Ovary (tissue), 9 donors: ENCODE results near the gene TTLL11. TPM values are rescaled to one million over a fixed set of nuclear protein-coding genes. Genes with fewer than 3 reads are reported as not detected.

Experiments
- DNase-seq, 5 donors: peaks; one replicate each; pipeline ENCODE4 v3.0.0-alpha.2; 2019 to 2020
- H3K27ac ChIP-seq, 2 donors: fragments of 200-600 bp; one replicate each; pipeline versions ENCODE4 v1.5.1 to v1.8.0; 2019 to 2022
- H3K27me3 ChIP-seq: fragments of 200-600 bp; one replicate; pipeline ENCODE4 v1.8.0; 2022
- H3K36me3 ChIP-seq: fragments of 200-600 bp; sonication (generic); one replicate; pipeline ENCODE4 v1.5.1; 2019
- H3K4me1 ChIP-seq: one replicate; pipeline ENCODE4 v1.8.1; 2013; ENCODE audit warnings: mild to moderate bottlenecking, moderate library complexity; ENCODE audit not compliant: insufficient read depth
- H3K4me3 ChIP-seq: fragments of 200-600 bp; sonication (generic); one replicate; pipeline ENCODE4 v1.5.1; 2017
- H3K9me3 ChIP-seq, 2 donors: fragments of 200-600 bp in 1 of 2; sonication (generic) in 1 of 2; one replicate each; pipeline versions ENCODE4 v1.5.1 to v1.8.1; 2013 to 2019; ENCODE audit warnings: mild to moderate bottlenecking in 1 of 2, moderate library complexity in 1 of 2
- EP300 ChIP-seq: sonication (generic); formaldehyde crosslinking; IDR thresholded peaks from one replicate; pipeline ENCODE4 v1.6.1; 2017; ENCODE audit warnings: antibody characterized with exemption
- POLR2A ChIP-seq: fragments of 450-650 bp; IDR thresholded peaks from one replicate; pipeline ENCODE4 v1.6.1; 2017; ENCODE audit warnings: antibody characterized with exemption, mild to moderate bottlenecking, moderate library complexity
- WGBS, 3 donors: extraction: QIAGEN DNeasy Blood & Tissue Kit in 1 of 3; methylation state at CpG; one replicate each; pipeline versions ENCODE4 v1.1.5 to v1.1.7; 2013 to 2017; 5-methylcytosine and 5-hydroxymethylcytosine counted together
- intact Hi-C, 4 donors: fragments of 100-400 bp; cut with DNase I; formaldehyde crosslinking; loops; one replicate each; pipeline versions ENCODE4 v1.11.0 to v1.15.1; 2022 to 2023
- polyA plus RNA-seq, 2 donors: library from polyadenylated mRNA; stranded (reverse); fragments of 200-250 nt in 1 of 2; fragments of 350-450 nt in 1 of 2; fragmentation: Illumina TruSeq in 1 of 2; extraction: RNeasy Lipid Tissue Mini Kit (QIAGEN cat#74804) in 1 of 2; gene quantifications; one replicate each; pipeline ENCODE4 v1.2.3, GENCODE V29; 2013 to 2014
- total RNA-seq, 7 donors: library from RNA; depleted of rRNA in 2 of 7; stranded (reverse); fragments of >200 nt in 2 of 7; fragmentation: NEBNext Ultra II Directional in 3 of 7; extraction: Animal tissue kit (Norgen Biotek cat#: 25700) in 3 of 7; gene quantifications; one replicate each; pipeline versions ENCODE4 v1.1.0 to v1.2.4, GENCODE V29; 2016 to 2023
- TF ChIP-seq, protein P1 (sequence below), 3 donors: fragments of 450-650 bp in 2 of 3; fragments of 200-600 bp in 1 of 3; IDR thresholded peaks; one replicate each; pipeline versions ENCODE4 v1.5.1 to v1.8.0; 2016 to 2022; ENCODE audit warnings: antibody characterized with exemption in 3 of 3, mild to moderate bottlenecking in 1 of 3
- donor health status: DM: no; HTN: no; CAD: no; lungs with moderate emphysema.
- donor health status: DM: no; HTN: no; CAD: no.
- donor health status: Bipolar disorder and iron deficiency.
- donor health status: DM: yes; HTN: yes; CAD: no.
- donor health status: DM: no; HTN: no; CAD: no.
- donor health status: DM: yes; HTN: yes; CAD: no.

The TTLL11 gene
- total and polyA plus RNA-seq, 9 donors = 6.1 to 13.5 (median 9.2) TPM

DNA sequence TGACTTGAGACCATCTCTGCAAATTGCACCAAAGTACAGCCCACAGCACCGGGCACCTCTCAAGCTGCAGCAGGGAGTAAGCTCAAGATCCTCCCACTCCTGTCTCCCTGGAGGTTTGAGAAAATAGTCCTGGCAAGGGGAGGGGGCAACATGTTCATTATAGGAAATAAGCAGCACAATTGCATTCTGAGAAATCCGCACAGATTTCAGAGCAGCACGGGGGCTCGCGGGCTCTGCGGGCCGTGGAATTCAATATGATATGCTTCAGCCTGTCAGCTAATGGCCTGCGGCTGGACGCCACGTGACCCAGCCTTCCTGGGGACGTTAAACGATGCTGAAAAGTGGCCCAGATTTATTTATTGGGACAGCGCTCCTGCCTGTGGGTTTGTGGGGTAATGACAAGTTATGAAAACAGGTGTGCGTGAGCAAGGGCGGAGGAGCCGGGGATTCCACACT lies 285.3 kb downstream of the TTLL11 start:
- 20 to 38% (median 23%) methylated on average over 16 of the region's 16 CpGs for WGBS, 3 donors
- intact Hi-C loops = no loop called here
- H3K27ac ChIP-seq = no peak overlapping the region
- no peaks in the 10 kb centered on the region for H3K27me3 ChIP-seq
- no peaks in the 10 kb centered on the region for H3K36me3 ChIP-seq
- H3K4me1 ChIP-seq = peaks cover 2% of the 10 kb centered on the region
- H3K4me3 ChIP-seq = no peak overlapping the region
- DNase-seq = peak in 2 of 5 donors; percentile 38 to 55
- TF ChIP-seq EP300 (no peak), POLR2A (no peak)
- TF ChIP-seq, protein P1, sequence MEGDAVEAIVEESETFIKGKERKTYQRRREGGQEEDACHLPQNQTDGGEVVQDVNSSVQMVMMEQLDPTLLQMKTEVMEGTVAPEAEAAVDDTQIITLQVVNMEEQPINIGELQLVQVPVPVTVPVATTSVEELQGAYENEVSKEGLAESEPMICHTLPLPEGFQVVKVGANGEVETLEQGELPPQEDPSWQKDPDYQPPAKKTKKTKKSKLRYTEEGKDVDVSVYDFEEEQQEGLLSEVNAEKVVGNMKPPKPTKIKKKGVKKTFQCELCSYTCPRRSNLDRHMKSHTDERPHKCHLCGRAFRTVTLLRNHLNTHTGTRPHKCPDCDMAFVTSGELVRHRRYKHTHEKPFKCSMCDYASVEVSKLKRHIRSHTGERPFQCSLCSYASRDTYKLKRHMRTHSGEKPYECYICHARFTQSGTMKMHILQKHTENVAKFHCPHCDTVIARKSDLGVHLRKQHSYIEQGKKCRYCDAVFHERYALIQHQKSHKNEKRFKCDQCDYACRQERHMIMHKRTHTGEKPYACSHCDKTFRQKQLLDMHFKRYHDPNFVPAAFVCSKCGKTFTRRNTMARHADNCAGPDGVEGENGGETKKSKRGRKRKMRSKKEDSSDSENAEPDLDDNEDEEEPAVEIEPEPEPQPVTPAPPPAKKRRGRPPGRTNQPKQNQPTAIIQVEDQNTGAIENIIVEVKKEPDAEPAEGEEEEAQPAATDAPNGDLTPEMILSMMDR (IDR thresholded peaks at IDR 0.05) = peak in 1 of 3 donors; percentile 35
- no peaks in the 10 kb centered on the region for H3K9me3 ChIP-seq

DNA sequence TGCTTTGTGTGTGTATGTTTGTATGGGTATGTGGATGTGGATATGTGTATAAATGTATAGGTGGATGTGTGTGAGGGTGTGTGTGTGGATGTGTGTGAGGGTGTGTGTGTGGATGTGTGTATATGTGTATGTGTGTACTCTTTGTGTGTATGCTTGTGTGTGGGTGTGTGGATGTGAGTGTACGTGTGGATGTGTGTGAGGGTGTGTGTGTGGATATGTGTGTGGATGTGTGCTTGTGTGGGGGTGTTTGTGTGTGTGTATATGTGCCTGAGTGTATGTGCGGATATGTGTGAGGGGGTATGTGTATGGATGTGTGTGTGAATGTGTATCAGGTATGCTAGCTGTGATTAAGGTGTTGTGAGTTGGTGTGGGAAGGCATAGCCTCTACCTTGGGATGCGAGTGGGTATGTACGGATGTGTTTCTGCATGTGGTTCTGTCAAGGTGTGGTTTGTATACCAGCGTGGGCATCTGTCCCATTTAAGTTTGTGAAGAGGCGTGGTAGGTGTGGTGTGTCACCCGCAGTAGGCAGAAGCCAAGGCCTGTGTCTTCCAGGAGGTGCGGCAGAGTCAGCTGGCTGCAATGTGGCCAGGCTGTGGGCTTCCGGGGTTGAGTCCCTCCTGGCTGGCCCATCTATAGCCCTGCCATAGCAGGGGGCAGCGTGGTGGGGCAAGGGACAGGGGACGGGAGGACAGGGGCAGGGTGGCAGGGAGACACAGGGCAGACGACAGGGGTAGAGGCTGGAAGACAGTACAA lies 285.9 kb downstream of the TTLL11 start:
- Histone ChIP-seq H3K9me3 (no peaks in the 10 kb centered on the region), H3K27ac (no peak overlapping the region), H3K36me3 (no peaks in the 10 kb centered on the region), H3K27me3 (no peaks in the 10 kb centered on the region), H3K4me3 (no peak overlapping the region), H3K4me1 (peaks cover 2% of the 10 kb centered on the region)
- DNase-seq = no peak
- no peak for TF ChIP-seq EP300
- TF ChIP-seq POLR2A = no peak
- TF ChIP-seq, protein P1 (IDR thresholded peaks at IDR 0.05) = no peak
- 55 to 84% (median 64%) methylated on average over 12 of the region's 12 CpGs for WGBS, 3 donors
- intact Hi-C loops = no loop called here

- DNase-seq = no peak
- TF ChIP-seq, protein P1 (IDR thresholded peaks at IDR 0.05) = no peak
- TF ChIP-seq POLR2A = no peak
- TF ChIP-seq EP300 = no peak
- Histone ChIP-seq H3K4me1 (peaks cover 2% of the 10 kb centered on the region), H3K9me3 (no peaks in the 10 kb centered on the region), H3K27ac (no peak overlapping the region), H3K4me3 (no peak overlapping the region), H3K27me3 (no peaks in the 10 kb centered on the region), H3K36me3 (no peaks in the 10 kb centered on the region)
- 88 to 92% (median 91%) methylated on average over 5 of the region's 5 CpGs for WGBS, 3 donors
- intact Hi-C loops = no loop called here
These were observed 290.4 kb downstream of the TTLL11 start for GRCh38 chr9:121802753-121803152.

- Histone ChIP-seq H3K27me3 (no peaks in the 10 kb centered on the region), H3K36me3 (no peaks in the 10 kb centered on the region), H3K9me3 (no peaks in the 10 kb centered on the region), H3K4me1 (no peaks in the 10 kb centered on the region), H3K27ac (no peak overlapping the region), H3K4me3 (no peak overlapping the region)
- intact Hi-C loops = no loop called here
- no peak for DNase-seq
- WGBS, 3 donors = 50 to 72% (median 57%) methylated on average over 3 of the region's 3 CpGs
- TF ChIP-seq POLR2A = no peak
- TF ChIP-seq, protein P1 (IDR thresholded peaks at IDR 0.05) = no peak
- TF ChIP-seq EP300 = no peak
These were observed 291.5 kb downstream of the TTLL11 start for GRCh38 chr9:121801579-121801978.
